ENCODE results near the gene CHKA.

CHKA gene

GRCh38 chr11:68067991-68068390 is 53.2 kb downstream of the CHKA start:
- no peak for DNase-seq

GRCh38 chr11:68066742-68067141 is 54.4 kb downstream of the CHKA start:
- no peak for DNase-seq

GRCh38 chr11:68065841-68066240 is 55.3 kb downstream of the CHKA start:
- DNase-seq, result no peak

- DNase-seq, result no peak
These were observed 56.3 kb downstream of the CHKA start for GRCh38 chr11:68064926-68065325.

GRCh38 chr11:68061508-68061907 is 59.7 kb downstream of the CHKA start:
- no peak for DNase-seq

GRCh38 chr11:68057807-68058206 is 63.4 kb downstream of the CHKA start:
- no peak for DNase-seq

- no peak for DNase-seq
These were observed 64.6 kb downstream of the CHKA start for GRCh38 chr11:68056317-68057285.

GRCh38 chr11:68053981-68054812 is 67.0 kb downstream of the CHKA start:
- no peak for DNase-seq

- DNase-seq, result no peak
These were observed 68.1 kb downstream of the CHKA start for GRCh38 chr11:68053117-68053516.

GRCh38 chr11:68052137-68052873 is 68.9 kb downstream of the CHKA start:
- no peak for DNase-seq

- DNase-seq, result peak; percentile 54
These were observed 69.7 kb downstream of the CHKA start for GRCh38 chr11:68051191-68052136.

GRCh38 chr11:68050371-68050841 is 70.8 kb downstream of the CHKA start:
- DNase-seq, result no peak

- no peak for DNase-seq
These were observed 71.4 kb downstream of the CHKA start for GRCh38 chr11:68049509-68050370.

GRCh38 chr11:68048681-68049508 is 72.3 kb downstream of the CHKA start:
- no peak for DNase-seq

GRCh38 chr11:68047437-68048290 is 73.5 kb downstream of the CHKA start:
- DNase-seq, result no peak

GRCh38 chr11:68044898-68045351 is 76.3 kb downstream of the CHKA start:
- no peak for DNase-seq

GRCh38 chr11:68044145-68044813 is 76.9 kb downstream of the CHKA start:
- DNase-seq, result no peak

Measured in OCI-M1 (cell line).